ENCODE data around the gene TMPRSS6.

DNA sequence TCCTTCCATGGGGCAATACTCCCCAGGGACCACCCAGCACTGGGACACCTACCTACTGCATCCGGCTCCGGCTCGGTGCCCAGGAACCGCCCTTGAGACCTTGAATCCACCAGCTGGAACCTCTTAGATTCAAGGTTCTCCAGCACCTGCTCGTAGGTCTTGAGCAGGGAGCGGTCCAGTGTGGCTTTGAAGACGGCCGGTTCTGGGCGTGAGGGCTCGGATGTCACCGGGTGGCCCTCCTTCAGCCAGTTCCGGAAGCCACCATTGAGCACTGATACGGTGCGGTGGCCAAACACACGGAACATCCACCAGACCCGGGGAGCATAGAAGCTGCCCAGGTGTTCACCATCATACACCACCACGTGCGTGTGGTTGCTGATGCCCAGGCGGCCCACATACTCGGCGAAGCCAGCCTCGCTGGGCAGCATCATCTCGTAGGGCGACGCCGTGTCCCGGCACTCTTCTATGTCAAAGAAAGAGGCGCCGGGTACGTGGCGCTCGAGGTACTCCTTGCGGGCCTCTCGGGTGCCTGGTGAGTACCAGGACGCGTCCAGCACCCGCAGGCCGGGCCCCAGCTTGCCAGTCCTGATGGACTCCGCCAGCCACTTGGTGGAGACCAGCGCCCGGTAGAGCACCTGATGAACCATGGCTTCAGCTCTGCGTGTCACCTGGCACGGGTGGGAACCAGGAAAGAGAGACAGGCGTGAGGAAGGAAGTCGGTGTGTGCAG is 91.3 kb downstream of the TMPRSS6 start:
- TF ChIP-seq, protein P1, sequence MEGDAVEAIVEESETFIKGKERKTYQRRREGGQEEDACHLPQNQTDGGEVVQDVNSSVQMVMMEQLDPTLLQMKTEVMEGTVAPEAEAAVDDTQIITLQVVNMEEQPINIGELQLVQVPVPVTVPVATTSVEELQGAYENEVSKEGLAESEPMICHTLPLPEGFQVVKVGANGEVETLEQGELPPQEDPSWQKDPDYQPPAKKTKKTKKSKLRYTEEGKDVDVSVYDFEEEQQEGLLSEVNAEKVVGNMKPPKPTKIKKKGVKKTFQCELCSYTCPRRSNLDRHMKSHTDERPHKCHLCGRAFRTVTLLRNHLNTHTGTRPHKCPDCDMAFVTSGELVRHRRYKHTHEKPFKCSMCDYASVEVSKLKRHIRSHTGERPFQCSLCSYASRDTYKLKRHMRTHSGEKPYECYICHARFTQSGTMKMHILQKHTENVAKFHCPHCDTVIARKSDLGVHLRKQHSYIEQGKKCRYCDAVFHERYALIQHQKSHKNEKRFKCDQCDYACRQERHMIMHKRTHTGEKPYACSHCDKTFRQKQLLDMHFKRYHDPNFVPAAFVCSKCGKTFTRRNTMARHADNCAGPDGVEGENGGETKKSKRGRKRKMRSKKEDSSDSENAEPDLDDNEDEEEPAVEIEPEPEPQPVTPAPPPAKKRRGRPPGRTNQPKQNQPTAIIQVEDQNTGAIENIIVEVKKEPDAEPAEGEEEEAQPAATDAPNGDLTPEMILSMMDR (IDR thresholded peaks at IDR 0.05), result no peak
- no peak for TF ChIP-seq POLR2A (IDR thresholded peaks at IDR 0.05)

Data from heart left ventricle (tissue), 13 donors.